Prostate gland (tissue), 2 donors: Measurements from ENCODE around the gene KRT75. TPM values are rescaled to one million over a fixed set of nuclear protein-coding genes. Genes with fewer than 3 reads are reported as not detected.

Experiments
- DNase-seq: peaks from one replicate; pipeline ENCODE4 v3.0.0-alpha.2; 2019; ENCODE audit warnings: low spot score
- H3K27ac ChIP-seq, 2 donors: fragments of 200-600 bp; sonication (generic); 2 replicates each; pipeline ENCODE4 v1.5.1; 2017 to 2019
- H3K27me3 ChIP-seq: fragments of 200-600 bp; sonication (generic); replicated peaks from 2 replicates; pipeline ENCODE4 v1.5.1; 2019; ENCODE audit not compliant: insufficient read depth
- H3K36me3 ChIP-seq, 2 donors: fragments of 200-600 bp; sonication (generic); 1 replicate in 1 of 2; 2 replicates in 1 of 2; pipeline versions ENCODE4 v1.5.1 to v1.8.1; 2017 to 2019
- H3K4me1 ChIP-seq: fragments of 200-600 bp; sonication (generic); replicated peaks from 2 replicates; pipeline ENCODE4 v1.5.1; 2019
- H3K4me3 ChIP-seq, 2 donors: fragments of 200-600 bp; sonication (generic); 2 replicates each; pipeline ENCODE4 v1.5.1; 2017 to 2019
- H3K9me3 ChIP-seq: fragments of 200-600 bp; sonication (generic); 2 replicates; pipeline ENCODE4 v1.5.1; 2017
- POLR2A ChIP-seq: fragments of 450-650 bp; IDR thresholded peaks from one replicate; pipeline ENCODE4 v1.6.1; 2016; ENCODE audit warnings: antibody characterized with exemption, mild to moderate bottlenecking
- POLR2AphosphoS5 ChIP-seq: sonication (generic); formaldehyde crosslinking; IDR thresholded peaks from one replicate; pipeline ENCODE4 v1.6.1; 2017; ENCODE audit warnings: antibody characterized with exemption
- WGBS: methylation state at CpG from one replicate; pipeline ENCODE4 v1.1.5; 2018; 5-methylcytosine and 5-hydroxymethylcytosine counted together
- intact Hi-C: fragments of 100-400 bp; cut with DNase I; formaldehyde crosslinking; loops from one replicate; pipeline ENCODE4 v1.14.2; 2022
- total RNA-seq, 2 donors: library from RNA; depleted of rRNA; stranded (reverse); fragments of >200 nt; gene quantifications; one replicate each; pipeline ENCODE4 v1.1.0, GENCODE V29; 2016
- TF ChIP-seq, protein P1 (sequence below), 4 experiments: fragments of 200-600 bp in 2 of 4; fragments of 450-650 bp in 2 of 4; sonication (generic) in 2 of 4; IDR thresholded peaks; 1 replicate in 3 of 4; 2 replicates in 1 of 4; pipeline ENCODE4 v1.5.1; 2016 to 2019; ENCODE audit warnings: antibody characterized with exemption in 4 of 4, mild to moderate bottlenecking in 2 of 4, moderate library complexity in 2 of 4

KRT75 gene
- not detected for total RNA-seq

DNA sequence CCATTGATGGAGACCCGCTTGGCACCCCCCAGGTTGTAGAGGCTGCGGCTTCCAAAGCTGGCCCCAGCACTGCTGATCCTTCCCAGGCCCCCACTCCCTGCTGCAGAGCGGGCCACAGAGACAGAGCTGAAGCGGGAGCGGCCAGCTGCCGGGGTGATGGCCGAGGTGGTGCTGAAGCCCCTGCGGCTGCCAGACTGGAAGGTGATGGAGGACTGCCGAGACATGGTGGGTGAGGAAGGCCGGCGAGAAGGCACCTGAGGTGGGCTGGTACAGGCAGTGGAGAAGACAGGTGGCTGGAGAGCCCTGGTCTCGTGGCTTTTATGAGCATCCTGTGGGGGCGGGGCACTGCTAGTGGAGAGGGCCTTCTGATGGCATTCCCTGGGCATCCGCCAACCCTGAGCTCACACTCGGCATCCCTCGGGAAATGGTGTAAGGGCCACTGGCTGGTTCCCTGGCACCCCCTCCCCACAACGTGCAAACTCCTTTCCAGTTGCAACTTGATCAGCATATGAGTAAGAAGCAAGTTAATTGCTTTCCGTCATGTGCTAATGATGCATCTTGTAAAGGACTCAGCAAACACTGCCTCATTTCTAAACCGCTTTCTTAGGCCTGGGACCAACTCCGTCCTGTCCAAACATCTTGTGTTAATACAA lies at the start of gene KRT75:
Gene KRT75 (minus strand): TSS at position 291 of the 653 bp plus-strand sequence. CDS start 67 bp downstream, at position 224.
- Histone ChIP-seq H3K4me1 (no peaks in the 10 kb centered on the region), H3K9me3 (no peaks in the 10 kb centered on the region), H3K27me3 (no peaks in the 10 kb centered on the region), H3K36me3 (no peaks in the 10 kb centered on the region), H3K27ac (no peak within 1 kb of the TSS), H3K4me3 (no peak within 1 kb of the TSS)
- intact Hi-C loops: no loop called here
- DNase-seq: no peak
- 66% methylated on average over 19 of the region's 20 CpGs for WGBS
- TF ChIP-seq, protein P1, sequence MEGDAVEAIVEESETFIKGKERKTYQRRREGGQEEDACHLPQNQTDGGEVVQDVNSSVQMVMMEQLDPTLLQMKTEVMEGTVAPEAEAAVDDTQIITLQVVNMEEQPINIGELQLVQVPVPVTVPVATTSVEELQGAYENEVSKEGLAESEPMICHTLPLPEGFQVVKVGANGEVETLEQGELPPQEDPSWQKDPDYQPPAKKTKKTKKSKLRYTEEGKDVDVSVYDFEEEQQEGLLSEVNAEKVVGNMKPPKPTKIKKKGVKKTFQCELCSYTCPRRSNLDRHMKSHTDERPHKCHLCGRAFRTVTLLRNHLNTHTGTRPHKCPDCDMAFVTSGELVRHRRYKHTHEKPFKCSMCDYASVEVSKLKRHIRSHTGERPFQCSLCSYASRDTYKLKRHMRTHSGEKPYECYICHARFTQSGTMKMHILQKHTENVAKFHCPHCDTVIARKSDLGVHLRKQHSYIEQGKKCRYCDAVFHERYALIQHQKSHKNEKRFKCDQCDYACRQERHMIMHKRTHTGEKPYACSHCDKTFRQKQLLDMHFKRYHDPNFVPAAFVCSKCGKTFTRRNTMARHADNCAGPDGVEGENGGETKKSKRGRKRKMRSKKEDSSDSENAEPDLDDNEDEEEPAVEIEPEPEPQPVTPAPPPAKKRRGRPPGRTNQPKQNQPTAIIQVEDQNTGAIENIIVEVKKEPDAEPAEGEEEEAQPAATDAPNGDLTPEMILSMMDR (IDR thresholded peaks at IDR 0.05): no peak

DNA sequence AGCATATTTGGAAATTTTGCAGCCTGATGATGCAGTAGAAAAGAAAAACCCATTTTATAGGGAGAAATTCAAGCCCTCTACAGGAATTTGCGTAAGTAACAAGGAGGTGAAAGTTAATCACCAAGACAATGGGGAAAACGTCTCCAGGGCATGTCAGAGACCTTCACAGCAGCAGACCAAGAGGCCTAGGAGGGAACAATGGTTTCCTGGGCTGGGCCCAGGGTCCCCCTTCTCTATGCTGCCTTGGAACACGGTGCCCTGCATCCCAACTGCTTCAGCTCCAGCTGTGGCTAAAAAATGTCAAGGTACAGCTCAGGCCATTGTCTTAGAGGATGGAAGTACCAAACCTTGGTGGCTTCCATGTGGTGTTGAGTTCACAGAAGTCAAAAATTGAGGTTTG lies 45.9 kb upstream of the KRT75 start:
- DNase-seq: no peak
- intact Hi-C loops: no loop called here
- Histone ChIP-seq H3K4me3 (no peak overlapping the region), H3K27ac (no peak overlapping the region), H3K4me1 (no peaks in the 10 kb centered on the region), H3K27me3 (no peaks in the 10 kb centered on the region), H3K9me3 (no peaks in the 10 kb centered on the region), H3K36me3 (no peaks in the 10 kb centered on the region)
- WGBS: 53% methylated on average over 3 of the region's 3 CpGs
- no peak for TF ChIP-seq POLR2A
- TF ChIP-seq, protein P1 (IDR thresholded peaks at IDR 0.05): no peak
- TF ChIP-seq POLR2AphosphoS5: no peak

GRCh38 chr12:52477651-52478050 lies 43.5 kb upstream of the KRT75 start:
- DNase-seq: no peak
- no peak for TF ChIP-seq POLR2A
- TF ChIP-seq POLR2AphosphoS5: no peak
- TF ChIP-seq, protein P1 (IDR thresholded peaks at IDR 0.05): no peak
- Histone ChIP-seq H3K36me3 (no peaks in the 10 kb centered on the region), H3K9me3 (no peaks in the 10 kb centered on the region), H3K4me3 (no peak overlapping the region), H3K27me3 (no peaks in the 10 kb centered on the region), H3K27ac (no peak overlapping the region), H3K4me1 (no peaks in the 10 kb centered on the region)
- intact Hi-C loops: no loop called here
- 63% methylated on average over 2 of the region's 2 CpGs for WGBS

GRCh38 chr12:52474212-52474611 lies 40.0 kb upstream of the KRT75 start:
- Histone ChIP-seq H3K9me3 (no peaks in the 10 kb centered on the region), H3K4me1 (no peaks in the 10 kb centered on the region), H3K4me3 (no peak overlapping the region), H3K27ac (no peak overlapping the region), H3K36me3 (no peaks in the 10 kb centered on the region), H3K27me3 (no peaks in the 10 kb centered on the region)
- intact Hi-C loops: no loop called here
- TF ChIP-seq, protein P1 (IDR thresholded peaks at IDR 0.05): no peak
- TF ChIP-seq POLR2AphosphoS5 (no peak), POLR2A (no peak)
- no peak for DNase-seq
- WGBS: 95% methylated on average over 2 of the region's 2 CpGs

- TF ChIP-seq, protein P1 (IDR thresholded peaks at IDR 0.05): no peak
- TF ChIP-seq POLR2AphosphoS5 (no peak), POLR2A (no peak)
- H3K4me1 ChIP-seq: no peaks in the 10 kb centered on the region
- H3K27me3 ChIP-seq: no peaks in the 10 kb centered on the region
- no peak within 1 kb of the TSS for H3K27ac ChIP-seq
- no peak for DNase-seq
- intact Hi-C loops: no loop called here
- H3K9me3 ChIP-seq: no peaks in the 10 kb centered on the region
- H3K4me3 ChIP-seq: no peak within 1 kb of the TSS
- WGBS: 74% methylated on average over 4 of the region's 4 CpGs
- no peaks in the 10 kb centered on the region for H3K36me3 ChIP-seq
Measured at GRCh38 chr12:52473768-52474167, 39.6 kb upstream of the KRT75 start, which contains the start of gene KRT6C. Gene KRT6C (minus strand): TSS chr12:52473805. CDS start chr12:52473737, 68 bp downstream.
